Measurements from ENCODE around the gene CLEC18A.
"Not testable (repeated sequence)": the region's sequence is repeated elsewhere in the genome, so short reads cannot be mapped to it uniquely, and the experiment has no call there.

CLEC18A gene

DNA sequence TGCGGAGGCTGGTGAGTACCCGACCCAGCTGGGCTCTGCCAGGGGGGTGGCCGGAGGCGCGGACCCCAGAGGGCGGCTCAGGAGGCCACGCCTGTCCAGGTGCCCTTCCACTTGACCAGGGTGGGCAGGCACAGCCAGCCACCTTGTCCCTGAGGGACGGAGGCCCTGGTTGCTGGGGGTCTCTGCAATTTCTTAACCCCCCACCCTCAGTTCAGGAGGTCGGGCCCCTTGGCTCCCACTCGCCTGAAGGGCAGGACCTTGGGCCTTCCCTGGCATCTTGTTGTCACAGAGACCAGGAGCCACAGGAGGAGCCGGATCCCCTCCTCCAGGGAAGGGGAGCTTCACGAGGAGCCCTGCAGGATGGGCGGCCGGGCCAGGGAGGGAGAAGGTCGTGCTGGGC is 982 bp downstream of the CLEC18A start:
- not testable (repeated sequence) for DNase-seq (ENCODE audit: low spot score)

DNA sequence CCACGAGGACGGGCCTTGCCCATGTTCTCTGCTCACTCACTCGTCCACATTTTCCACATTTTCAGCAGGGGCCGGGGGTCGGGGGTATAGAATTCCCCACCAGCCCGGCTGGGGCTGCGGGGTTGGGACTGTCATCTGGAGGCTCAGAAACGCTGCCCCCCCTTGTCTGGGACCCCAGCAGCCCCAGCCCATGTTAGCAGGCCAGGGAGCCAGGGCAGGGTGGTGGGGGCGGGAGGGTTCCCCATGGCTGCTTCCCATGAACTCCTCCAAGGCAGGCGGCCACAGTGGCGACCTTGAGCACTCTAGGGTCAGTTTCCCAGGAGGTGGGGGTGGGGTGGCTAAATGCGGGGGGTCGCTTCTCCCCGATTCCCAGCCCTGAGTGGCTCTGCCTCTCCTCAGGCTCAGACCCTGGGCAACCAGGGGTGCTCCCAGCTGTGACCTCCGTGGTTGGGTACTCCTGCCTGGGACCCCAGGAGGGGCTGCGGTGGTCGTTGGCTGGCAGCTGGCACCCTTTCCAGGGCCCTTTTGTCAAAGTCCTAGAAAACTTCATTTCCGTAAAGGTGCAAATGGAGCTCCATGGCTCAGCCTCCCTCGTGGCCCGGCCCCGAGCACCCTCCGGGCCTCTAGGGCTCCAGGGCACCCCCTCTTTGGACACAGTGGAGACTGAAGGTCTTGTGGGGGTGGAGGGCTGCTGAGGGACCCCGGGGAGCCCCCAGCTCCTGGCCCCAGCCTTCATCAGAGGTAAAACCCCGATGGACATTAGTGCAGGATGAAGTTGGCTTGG is 1.6 kb downstream of the CLEC18A start:
- not testable (repeated sequence) for DNase-seq (ENCODE audit: low spot score)

- DNase-seq (ENCODE audit: low spot score), result not testable (repeated sequence)
Measured at GRCh38 chr16:69954241-69954640, 3.1 kb downstream of the CLEC18A start.

DNA sequence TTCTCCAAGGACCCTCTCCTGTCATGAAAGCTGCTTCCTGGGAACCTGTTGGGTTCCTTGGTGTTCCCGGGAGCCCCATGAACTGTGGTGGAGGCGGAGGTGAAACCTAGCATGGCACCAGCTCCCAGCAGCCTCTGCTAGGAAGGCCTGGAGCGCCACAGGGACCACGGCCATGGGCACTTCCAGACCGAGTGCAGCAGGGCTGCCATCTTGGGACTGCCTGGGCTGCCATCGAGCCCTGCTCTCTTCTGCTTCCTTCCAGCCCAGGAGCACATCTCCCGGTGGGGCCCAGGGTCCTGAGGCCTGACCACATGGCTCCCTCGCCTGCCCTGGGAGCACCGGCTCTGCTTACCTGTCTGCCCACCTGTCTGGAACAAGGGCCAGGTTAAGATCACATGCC is 12.2 kb downstream of the CLEC18A start:
- DNase-seq (ENCODE audit: low spot score), result not testable (repeated sequence)

DNA sequence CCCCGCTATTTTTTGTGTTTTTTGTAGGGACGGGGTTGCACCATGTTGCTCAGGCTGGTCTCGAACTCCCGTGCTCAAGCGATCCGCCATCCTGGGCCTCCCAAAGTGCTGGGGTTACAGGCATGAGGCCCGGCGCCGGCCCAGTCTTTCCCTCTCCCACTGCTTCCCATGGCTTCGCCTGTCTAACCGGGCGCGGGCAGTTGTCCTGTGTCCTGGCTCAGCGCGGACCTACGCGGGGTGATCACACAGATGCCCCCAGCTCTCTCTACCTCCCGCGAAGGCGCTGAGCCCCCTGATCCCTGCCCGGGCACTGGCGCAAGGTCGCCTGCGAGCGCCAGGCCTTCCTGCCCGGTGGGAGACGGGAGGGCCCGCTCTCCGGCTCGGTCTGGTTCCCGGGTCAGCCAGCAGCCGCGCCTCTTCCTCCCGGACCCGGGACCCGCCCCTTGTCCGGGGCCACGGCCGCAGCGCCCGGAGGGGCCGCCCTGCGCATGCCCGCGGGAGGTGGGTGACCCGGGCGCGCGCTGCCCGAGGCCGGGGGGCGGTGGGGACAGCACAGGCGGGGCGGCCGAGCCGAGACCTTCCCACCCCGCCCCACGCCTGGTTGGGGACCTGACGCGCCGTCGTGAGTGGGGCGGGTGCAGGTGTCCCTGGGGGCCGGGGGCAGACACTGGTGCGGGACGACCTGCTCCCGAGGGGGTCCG is 14.0 kb downstream of the CLEC18A start:
- peak; percentile 10 for DNase-seq (ENCODE audit: low spot score)

GRCh38 chr16:69965661-69966054 is 14.5 kb downstream of the CLEC18A start:
- DNase-seq (ENCODE audit: low spot score), result not testable (repeated sequence)

- not testable (repeated sequence) for DNase-seq (ENCODE audit: low spot score)
Measured at GRCh38 chr16:69967688-69968087, 16.6 kb downstream of the CLEC18A start.

- not testable (repeated sequence) for DNase-seq (ENCODE audit: low spot score)
Measured at GRCh38 chr16:69968125-69968524, 17.0 kb downstream of the CLEC18A start.

GRCh38 chr16:69969657-69970056 is 18.5 kb downstream of the CLEC18A start:
- DNase-seq (ENCODE audit: low spot score), result not testable (repeated sequence)

DNA sequence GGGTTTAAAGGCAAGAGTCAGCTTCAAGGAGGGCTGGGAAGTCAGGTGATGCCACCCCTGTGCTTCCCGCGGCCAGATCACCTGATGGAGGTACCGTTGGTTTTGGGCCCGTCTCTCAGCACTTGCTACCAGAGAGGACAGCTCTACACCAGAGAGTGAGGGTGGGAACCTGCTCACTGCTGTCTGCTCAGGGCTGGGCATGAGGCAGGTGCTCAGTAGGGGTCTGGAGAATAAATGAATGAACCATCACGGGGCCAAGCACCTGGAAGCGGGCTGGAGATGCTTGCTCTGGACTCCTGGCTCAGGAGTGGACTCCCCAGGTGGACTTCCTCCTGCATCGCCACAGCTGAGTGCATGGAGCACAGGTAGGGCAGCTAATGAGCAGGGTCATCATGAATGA is 21.0 kb downstream of the CLEC18A start:
- DNase-seq (ENCODE audit: low spot score), result not testable (repeated sequence)

DNA sequence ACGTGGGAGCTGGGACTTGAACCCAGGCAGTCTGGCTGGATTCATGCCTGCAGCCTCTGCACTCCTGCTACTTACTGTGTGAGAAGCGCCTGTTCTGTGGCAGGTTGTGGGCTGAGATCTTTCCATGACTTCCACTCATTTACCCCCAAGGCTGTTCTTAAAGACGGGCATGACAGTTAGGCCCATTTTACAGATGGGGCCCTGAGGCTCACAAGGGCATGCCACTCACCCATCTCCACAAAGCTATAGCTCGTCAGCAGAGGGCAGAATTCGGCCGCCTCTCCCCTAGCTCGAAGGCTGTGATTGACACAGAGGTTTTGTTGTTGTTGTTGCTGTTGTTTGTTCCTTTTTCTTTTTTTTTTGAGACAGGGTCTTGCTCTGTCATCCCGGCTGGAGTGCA is 21.8 kb downstream of the CLEC18A start:
- not testable (repeated sequence) for DNase-seq (ENCODE audit: low spot score)

- not testable (repeated sequence) for DNase-seq (ENCODE audit: low spot score)
Measured at GRCh38 chr16:69985196-69985595, 34.1 kb downstream of the CLEC18A start.

GRCh38 chr16:69997956-69998355 is 46.8 kb downstream of the CLEC18A start:
- DNase-seq (ENCODE audit: low spot score), result peak; percentile 1

DNA sequence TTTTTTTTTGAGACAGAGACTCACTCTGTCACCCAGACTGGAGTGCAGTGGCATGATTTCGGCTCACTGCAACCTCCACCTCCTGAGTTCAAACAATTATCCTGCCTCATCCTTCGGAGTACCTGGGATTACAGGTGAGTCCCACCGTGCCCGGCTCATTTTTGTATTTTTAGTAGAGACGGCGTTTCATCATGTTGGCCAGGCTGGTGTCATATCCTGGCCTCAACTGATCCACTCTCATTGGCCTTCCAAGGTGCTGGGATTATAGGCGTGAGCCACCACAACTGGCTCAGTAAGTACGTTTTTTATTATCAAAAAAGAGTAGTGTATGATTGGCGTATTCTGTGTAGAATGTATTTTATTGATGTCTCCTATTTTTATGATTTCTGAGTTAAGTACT is 48.7 kb downstream of the CLEC18A start:
- DNase-seq (ENCODE audit: low spot score), result not testable (repeated sequence)

DNA sequence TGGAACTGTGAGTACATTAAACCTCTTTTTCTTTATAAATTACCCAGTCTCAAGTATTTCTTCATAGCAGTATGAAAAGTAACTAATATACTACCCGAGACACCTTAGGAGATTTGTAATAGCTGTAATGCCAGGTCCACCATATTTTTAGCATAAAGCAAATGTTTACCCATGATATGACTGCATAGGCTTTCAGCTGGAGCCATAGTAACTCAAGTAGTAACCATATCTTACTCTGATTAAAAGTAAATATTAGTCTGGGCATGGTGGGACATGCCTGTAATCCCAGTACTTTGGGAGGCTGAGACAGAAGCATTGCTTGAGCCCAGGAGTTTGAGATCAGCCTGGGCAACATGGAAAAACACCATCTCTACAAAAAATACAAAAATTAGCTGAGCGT is 52.4 kb downstream of the CLEC18A start:
- not testable (repeated sequence) for DNase-seq (ENCODE audit: low spot score)

DNA sequence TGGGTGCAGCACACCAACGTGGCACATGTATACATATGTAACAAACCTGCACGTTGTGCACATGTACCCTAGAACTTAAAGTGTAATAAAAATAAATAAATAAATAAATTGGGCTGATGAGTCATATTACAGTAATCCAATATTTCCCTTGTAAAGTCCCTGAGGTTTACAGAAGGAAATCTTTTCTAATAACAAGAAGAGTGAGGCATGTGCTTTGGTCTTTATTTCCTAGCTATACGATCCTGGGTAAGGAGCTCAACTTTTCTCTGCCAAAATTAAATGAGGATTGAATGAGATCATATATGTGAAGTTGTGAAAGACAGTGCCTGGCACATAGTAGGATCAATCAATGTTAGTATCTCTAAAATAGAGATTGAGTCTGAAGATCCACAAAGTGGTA is 57.5 kb downstream of the CLEC18A start:
- DNase-seq (ENCODE audit: low spot score), result not testable (repeated sequence)

GRCh38 chr16:70010615-70011014 is 59.5 kb downstream of the CLEC18A start:
- not testable (repeated sequence) for DNase-seq (ENCODE audit: low spot score)

DNA sequence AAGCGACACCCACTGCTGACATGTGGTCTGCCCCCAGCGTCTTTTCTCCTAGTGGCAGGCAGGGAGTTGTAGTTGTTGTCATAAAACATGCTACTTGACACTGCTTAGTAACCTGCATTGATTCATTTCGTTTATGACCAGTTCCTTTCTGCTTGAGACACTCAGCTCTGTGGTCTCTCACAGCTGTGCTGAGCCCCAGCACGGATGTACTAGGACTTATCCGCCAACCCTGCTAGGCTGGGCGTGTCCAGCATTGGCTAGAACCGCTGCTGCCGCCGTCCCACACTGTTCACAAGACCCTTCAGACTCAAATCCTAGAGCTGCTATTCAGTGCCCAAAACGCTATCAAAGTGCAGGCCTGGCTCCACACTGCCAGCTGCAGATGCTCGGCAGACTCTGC is 60.0 kb downstream of the CLEC18A start:
- peak; percentile 1 for DNase-seq (ENCODE audit: low spot score)

DNA sequence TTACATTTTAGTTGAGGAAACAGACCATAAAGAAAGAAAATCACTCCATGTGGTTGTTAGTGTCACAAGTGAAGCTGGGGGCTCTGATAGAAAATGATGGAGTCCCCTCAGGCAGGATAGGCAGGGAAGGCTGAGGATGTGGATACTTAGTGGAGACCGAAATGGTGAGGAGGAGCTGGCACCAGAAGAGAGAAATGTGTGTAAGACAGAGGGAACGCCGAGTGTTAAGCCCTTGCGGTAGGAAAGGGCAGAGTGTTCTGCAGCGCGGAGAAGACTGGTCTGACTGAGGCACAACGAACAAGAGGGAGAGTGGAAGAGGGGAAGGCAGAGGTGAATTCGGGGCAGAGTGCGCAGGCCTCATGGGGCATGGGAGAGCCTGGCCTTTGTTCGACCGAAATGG is 61.2 kb downstream of the CLEC18A start:
- not testable (repeated sequence) for DNase-seq (ENCODE audit: low spot score)

DNA sequence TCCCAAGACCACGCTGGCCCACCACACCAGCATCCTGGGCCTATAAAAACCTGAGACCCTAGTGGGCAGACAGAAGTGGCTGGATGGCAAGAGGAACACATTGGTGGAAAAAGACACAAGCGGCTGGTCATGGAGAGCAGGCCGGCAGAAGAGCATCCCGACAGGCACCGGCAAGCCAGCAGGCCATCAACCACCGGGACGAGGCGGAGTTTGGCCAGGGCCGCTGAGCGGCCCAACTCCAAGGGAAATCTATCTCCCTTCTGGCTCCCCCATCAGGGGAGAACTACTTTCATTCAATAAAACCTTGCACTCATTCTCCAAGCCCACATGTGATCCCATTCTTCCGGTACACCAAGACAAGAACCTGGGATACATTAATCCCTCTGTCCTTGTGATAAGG is 61.8 kb downstream of the CLEC18A start:
- not testable (repeated sequence) for DNase-seq (ENCODE audit: low spot score)
